Measurements from ENCODE around the gene POFUT2.

POFUT2 gene

GRCh38 chr21:45248893-45249381, 38.8 kb downstream of the POFUT2 start:
- Histone ChIP-seq H3K9me3 (ENCODE audit: low read length) (peaks cover 4% of the 10 kb centered on the region; the same call in 1 of the 2 replicates), H3K4me3 (ENCODE audit: low read depth, low read length, poor library complexity, severe bottlenecking) (no peak overlapping the region), H2AFZ (ENCODE audit: low read length) (no peak overlapping the region), H3K9ac (ENCODE audit: low read length) (no peak overlapping the region), H3K9me2 (ENCODE audit: low read depth, low read length) (no peaks in the 10 kb centered on the region), H3K4me1 (ENCODE audit: insufficient read depth, low read length, severe bottlenecking) (no peaks in the 10 kb centered on the region), H3K36me3 (ENCODE audit: insufficient read depth, low read length) (no peaks in the 10 kb centered on the region; the same call in 1 of the 2 replicates), H3K4me2 (ENCODE audit: low read length) (no peak overlapping the region), H3F3A (ENCODE audit: insufficient read depth, low read length) (no peaks in the 10 kb centered on the region), H3K27me3 (ENCODE audit: insufficient read depth, low read length) (no peaks in the 10 kb centered on the region), H3K27ac (ENCODE audit: low read depth, low read length, poor library complexity, severe bottlenecking) (no peak overlapping the region), H4K20me1 (ENCODE audit: insufficient read depth, low read length) (no peaks in the 10 kb centered on the region), H3K79me2 (ENCODE audit: insufficient read depth, low read length) (no peaks in the 10 kb centered on the region)
- TF ChIP-seq EZH2 (IDR thresholded peaks at IDR 0.05; ENCODE audit: borderline replicate concordance, low read length) (no peak), CTCF (IDR thresholded peaks at IDR 0.05; ENCODE audit: low read length) (no peak)

- H3F3A ChIP-seq (ENCODE audit: insufficient read depth, low read length), result no peaks in the 10 kb centered on the region
- no peak overlapping the region for H2AFZ ChIP-seq (ENCODE audit: low read length)
- H4K20me1 ChIP-seq (ENCODE audit: insufficient read depth, low read length), result no peaks in the 10 kb centered on the region
- no peaks in the 10 kb centered on the region for H3K4me1 ChIP-seq (ENCODE audit: insufficient read depth, low read length, severe bottlenecking)
- H3K9me3 ChIP-seq (ENCODE audit: low read length), result peaks cover 8% of the 10 kb centered on the region
- H3K36me3 ChIP-seq (ENCODE audit: insufficient read depth, low read length), result no peaks in the 10 kb centered on the region; the same call in 1 of the 2 replicates
- no peaks in the 10 kb centered on the region for H3K9me2 ChIP-seq (ENCODE audit: low read depth, low read length)
- TF ChIP-seq EZH2 (IDR thresholded peaks at IDR 0.05; ENCODE audit: borderline replicate concordance, low read length) (no peak), CTCF (IDR thresholded peaks at IDR 0.05; ENCODE audit: low read length) (no peak)
- H3K27me3 ChIP-seq (ENCODE audit: insufficient read depth, low read length), result no peaks in the 10 kb centered on the region
- no peak overlapping the region for H3K27ac ChIP-seq (ENCODE audit: low read depth, low read length, poor library complexity, severe bottlenecking)
- no peak overlapping the region for H3K9ac ChIP-seq (ENCODE audit: low read length)
- H3K4me3 ChIP-seq (ENCODE audit: low read depth, low read length, poor library complexity, severe bottlenecking), result no peak overlapping the region
- no peaks in the 10 kb centered on the region for H3K79me2 ChIP-seq (ENCODE audit: insufficient read depth, low read length)
- no peak overlapping the region for H3K4me2 ChIP-seq (ENCODE audit: low read length)
Measured at GRCh38 chr21:45248301-45248892, 39.3 kb downstream of the POFUT2 start.

- Histone ChIP-seq H3K4me3 (ENCODE audit: low read depth, low read length, poor library complexity, severe bottlenecking) (no peak overlapping the region), H3F3A (ENCODE audit: insufficient read depth, low read length) (no peaks in the 10 kb centered on the region), H3K27me3 (ENCODE audit: insufficient read depth, low read length) (no peaks in the 10 kb centered on the region), H3K9ac (ENCODE audit: low read length) (no peak overlapping the region), H3K9me3 (ENCODE audit: low read length) (peaks cover 10% of the 10 kb centered on the region), H3K36me3 (ENCODE audit: insufficient read depth, low read length) (no peaks in the 10 kb centered on the region; the same call in 1 of the 2 replicates), H3K4me2 (ENCODE audit: low read length) (no peak overlapping the region), H3K27ac (ENCODE audit: low read depth, low read length, poor library complexity, severe bottlenecking) (no peak overlapping the region), H3K79me2 (ENCODE audit: insufficient read depth, low read length) (no peaks in the 10 kb centered on the region), H3K9me2 (ENCODE audit: low read depth, low read length) (no peaks in the 10 kb centered on the region), H2AFZ (ENCODE audit: low read length) (no peak overlapping the region), H4K20me1 (ENCODE audit: insufficient read depth, low read length) (no peaks in the 10 kb centered on the region), H3K4me1 (ENCODE audit: insufficient read depth, low read length, severe bottlenecking) (no peaks in the 10 kb centered on the region)
- no peak for TF ChIP-seq CTCF (IDR thresholded peaks at IDR 0.05; ENCODE audit: low read length)
Measured at GRCh38 chr21:45246386-45247320, 41.0 kb downstream of the POFUT2 start.

Measured in OCI-LY1 (cell line).